MG63 (cell line): ENCODE measurements around the gene PPARG. TPM values are rescaled to one million over a fixed set of nuclear protein-coding genes. Genes with fewer than 3 reads are reported as not detected.

Experiments
- total RNA-seq: library from RNA; depleted of rRNA; stranded (reverse); fragments of >200 nt; shearing (Covaris generic); gene quantifications from 2 replicates; pipeline ENCODE4 v1.2.3, GENCODE V29; 2014; ENCODE audit warnings: low replicate concordance; rRNA removed

Gene PPARG
- total RNA-seq, 1 experiment from 2014 or later = 7.2 TPM

Other genes starting within 250 kb of the PPARG start
- gene TIMP4, start 130.2 kb upstream of the PPARG start, total RNA-seq = 0.10 TPM in 1 of 2 replicates, not detected in the other
- 14.5 and 24.5 TPM in 2 replicates for gene TSEN2, start 195.4 kb downstream of the PPARG start, total RNA-seq